Chondrocyte (in vitro differentiated cells): ENCODE data around the gene HOPX. TPM values are rescaled to one million over a fixed set of nuclear protein-coding genes. Genes with fewer than 3 reads are reported as not detected.
"Not testable (repeated sequence)": the region's sequence is repeated elsewhere in the genome, so short reads cannot be mapped to it uniquely, and the experiment has no call there.

ENCODE experiments used
- DNase-seq: peaks from one replicate; pipeline ENCODE4 v3.0.0; 2021; ENCODE audit warnings: mixed read lengths, low spot score
- H3K27ac Mint-ChIP-seq: one replicate; pipeline ENCODE4 v1.8.0; 2021; ENCODE audit warnings: mild to moderate bottlenecking, moderate library complexity, mixed read lengths; ENCODE audit not compliant: unreplicated experiment
- H3K27me3 Mint-ChIP-seq: 2 replicates; pipeline ENCODE4 v1.8.0; 2021; ENCODE audit warnings: low read depth, mixed read lengths
- H3K36me3 Mint-ChIP-seq: 2 replicates; pipeline ENCODE4 v1.8.0; 2021; ENCODE audit warnings: low read depth, mixed read lengths
- H3K4me1 Mint-ChIP-seq: 2 replicates; pipeline ENCODE4 v1.8.0; 2021; ENCODE audit warnings: low read depth, mild to moderate bottlenecking, mixed read lengths
- H3K4me3 Mint-ChIP-seq: one replicate; pipeline ENCODE4 v1.8.0; 2021; ENCODE audit warnings: mild to moderate bottlenecking, moderate library complexity, mixed read lengths; ENCODE audit not compliant: unreplicated experiment
- H3K9me3 Mint-ChIP-seq: 2 replicates; pipeline ENCODE4 v1.8.0; 2021; ENCODE audit warnings: low read depth, mixed read lengths
- total RNA-seq: library from RNA; stranded (reverse); gene quantifications from 3 replicates; pipeline ENCODE4 v1.2.1, GENCODE V29; 2021
- TF ChIP-seq, protein P1 (sequence below): fragments of 200-600 bp; sonication (generic); IDR thresholded peaks from 2 replicates; pipeline ENCODE4 v1.5.0; 2021; ENCODE audit warnings: antibody characterized with exemption, mild to moderate bottlenecking, moderate library complexity

Gene HOPX
- total RNA-seq, 1 donor from 2014 or later, result 2.7 TPM

DNA sequence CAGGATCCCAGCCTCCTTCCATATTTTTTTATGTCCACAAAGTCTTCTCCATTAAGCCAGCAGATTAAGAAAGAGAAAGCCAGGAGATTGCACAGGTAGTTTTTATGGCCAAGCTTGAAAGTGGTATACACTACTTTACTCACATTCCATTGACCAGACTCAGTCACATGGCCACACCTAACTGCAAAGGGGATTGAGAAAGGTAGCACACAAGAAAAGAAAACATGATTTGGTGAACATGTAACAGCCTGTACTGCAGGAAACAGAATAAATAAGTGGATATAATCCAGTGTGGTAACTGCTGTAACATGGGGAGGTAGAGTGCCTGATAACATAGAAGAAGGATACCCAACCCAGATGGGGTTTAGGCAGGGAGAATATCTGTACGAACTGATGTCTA lies 43.9 kb downstream of the HOPX start:
- H3K9me3 Mint-ChIP-seq, result peaks cover 4% of the 10 kb centered on the region
- TF ChIP-seq, protein P1, sequence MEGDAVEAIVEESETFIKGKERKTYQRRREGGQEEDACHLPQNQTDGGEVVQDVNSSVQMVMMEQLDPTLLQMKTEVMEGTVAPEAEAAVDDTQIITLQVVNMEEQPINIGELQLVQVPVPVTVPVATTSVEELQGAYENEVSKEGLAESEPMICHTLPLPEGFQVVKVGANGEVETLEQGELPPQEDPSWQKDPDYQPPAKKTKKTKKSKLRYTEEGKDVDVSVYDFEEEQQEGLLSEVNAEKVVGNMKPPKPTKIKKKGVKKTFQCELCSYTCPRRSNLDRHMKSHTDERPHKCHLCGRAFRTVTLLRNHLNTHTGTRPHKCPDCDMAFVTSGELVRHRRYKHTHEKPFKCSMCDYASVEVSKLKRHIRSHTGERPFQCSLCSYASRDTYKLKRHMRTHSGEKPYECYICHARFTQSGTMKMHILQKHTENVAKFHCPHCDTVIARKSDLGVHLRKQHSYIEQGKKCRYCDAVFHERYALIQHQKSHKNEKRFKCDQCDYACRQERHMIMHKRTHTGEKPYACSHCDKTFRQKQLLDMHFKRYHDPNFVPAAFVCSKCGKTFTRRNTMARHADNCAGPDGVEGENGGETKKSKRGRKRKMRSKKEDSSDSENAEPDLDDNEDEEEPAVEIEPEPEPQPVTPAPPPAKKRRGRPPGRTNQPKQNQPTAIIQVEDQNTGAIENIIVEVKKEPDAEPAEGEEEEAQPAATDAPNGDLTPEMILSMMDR, result no peak
- H3K27ac Mint-ChIP-seq, result no peak overlapping the region
- peaks cover 2% of the 10 kb centered on the region for H3K36me3 Mint-ChIP-seq
- DNase-seq, result no peak
- peaks cover 3% of the 10 kb centered on the region for H3K27me3 Mint-ChIP-seq
- H3K4me3 Mint-ChIP-seq, result no peak overlapping the region
- H3K4me1 Mint-ChIP-seq, result peaks cover 13% of the 10 kb centered on the region

DNA sequence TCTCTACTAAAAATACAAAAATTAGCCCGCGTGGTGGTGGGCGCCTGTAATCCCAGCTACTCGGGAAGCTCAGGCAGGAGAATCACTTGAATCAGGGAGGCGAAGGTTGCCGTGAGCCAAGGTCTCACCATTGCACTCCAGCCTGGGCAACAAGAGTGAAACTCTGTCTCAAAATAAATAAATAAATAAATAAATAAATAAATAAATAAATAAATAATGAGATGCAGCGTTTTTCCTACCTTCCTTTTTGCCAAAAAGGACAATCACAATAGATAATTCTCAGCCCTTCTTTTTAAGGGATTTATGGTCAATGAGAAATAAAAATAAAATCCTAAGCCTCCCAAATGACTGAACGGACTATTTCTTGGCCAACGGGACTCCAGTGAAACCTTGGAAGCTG lies 46.1 kb downstream of the HOPX start:
- H3K4me1 Mint-ChIP-seq, DNase-seq, H3K4me3 Mint-ChIP-seq, H3K36me3 Mint-ChIP-seq, H3K9me3 Mint-ChIP-seq, H3K27ac Mint-ChIP-seq, H3K27me3 Mint-ChIP-seq: not testable (repeated sequence)

DNA sequence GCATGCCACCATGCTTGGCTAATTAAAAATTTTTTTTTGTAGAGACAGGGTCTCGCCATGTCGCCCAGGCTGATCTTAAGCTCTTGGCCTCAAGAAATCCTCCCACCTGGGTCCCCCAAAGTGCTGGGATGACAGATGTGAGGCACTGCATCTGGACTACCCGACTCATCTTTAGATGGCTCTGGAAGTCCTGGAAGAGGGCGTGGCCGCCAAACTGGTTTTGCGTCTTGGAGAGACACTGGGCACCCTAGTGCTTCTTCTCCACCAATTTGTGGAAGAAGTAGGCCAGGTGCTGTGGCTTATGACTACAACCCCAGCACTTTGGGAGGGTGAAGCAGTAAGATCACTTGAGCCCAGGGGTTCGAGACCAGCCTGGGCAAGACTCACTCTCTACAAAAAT lies 47.6 kb downstream of the HOPX start:
- peaks cover 2% of the 10 kb centered on the region for H3K36me3 Mint-ChIP-seq
- TF ChIP-seq, protein P1, result no peak
- H3K4me3 Mint-ChIP-seq, result no peak overlapping the region
- no peak overlapping the region for H3K27ac Mint-ChIP-seq
- no peak for DNase-seq
- peaks cover 9% of the 10 kb centered on the region for H3K27me3 Mint-ChIP-seq
- peaks cover 9% of the 10 kb centered on the region for H3K9me3 Mint-ChIP-seq
- peaks cover 6% of the 10 kb centered on the region for H3K4me1 Mint-ChIP-seq

DNA sequence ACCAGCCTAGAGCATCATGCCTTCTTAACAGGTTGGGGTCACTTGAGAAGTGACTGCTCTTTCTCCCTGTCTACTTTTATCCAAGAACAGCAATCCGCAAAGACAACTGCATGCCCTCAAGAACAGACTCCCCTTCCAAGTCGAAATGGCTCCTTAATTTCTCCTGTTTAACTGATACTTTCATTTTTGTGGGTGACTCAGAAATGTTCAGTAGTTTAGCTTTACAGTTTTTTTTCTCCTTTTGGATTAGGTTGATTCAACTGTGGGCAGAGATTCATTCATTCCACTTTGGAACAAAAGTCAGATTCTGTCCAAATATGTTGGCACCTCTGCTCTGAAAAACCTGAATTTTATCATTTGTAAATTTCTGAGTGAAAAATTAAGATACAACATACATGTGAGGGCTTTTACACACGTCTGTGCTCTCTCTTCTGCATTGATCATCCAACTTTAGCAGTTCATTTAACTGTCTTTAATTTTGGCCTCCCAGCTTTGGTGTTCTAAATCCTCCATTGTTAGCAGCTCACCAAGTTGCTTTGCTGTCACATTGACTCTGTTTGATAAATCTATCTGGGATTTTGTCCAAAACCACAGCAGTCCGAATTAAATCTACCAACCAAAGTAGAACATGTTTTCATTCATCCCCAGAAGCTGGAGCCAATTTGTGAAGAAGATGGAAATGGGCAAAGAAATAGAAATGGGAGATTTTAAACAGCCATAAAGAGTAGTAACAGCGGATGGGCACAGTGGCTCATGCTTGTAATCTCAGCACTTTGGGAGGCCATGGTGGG lies 50.0 kb downstream of the HOPX start:
- peaks cover 11% of the 10 kb centered on the region for H3K9me3 Mint-ChIP-seq
- TF ChIP-seq, protein P1, result no peak
- H3K36me3 Mint-ChIP-seq, result peaks cover 4% of the 10 kb centered on the region
- peaks cover 9% of the 10 kb centered on the region for H3K4me1 Mint-ChIP-seq
- DNase-seq, result no peak
- no peak overlapping the region for H3K27ac Mint-ChIP-seq
- peaks cover 9% of the 10 kb centered on the region for H3K27me3 Mint-ChIP-seq
- no peak overlapping the region for H3K4me3 Mint-ChIP-seq

DNA sequence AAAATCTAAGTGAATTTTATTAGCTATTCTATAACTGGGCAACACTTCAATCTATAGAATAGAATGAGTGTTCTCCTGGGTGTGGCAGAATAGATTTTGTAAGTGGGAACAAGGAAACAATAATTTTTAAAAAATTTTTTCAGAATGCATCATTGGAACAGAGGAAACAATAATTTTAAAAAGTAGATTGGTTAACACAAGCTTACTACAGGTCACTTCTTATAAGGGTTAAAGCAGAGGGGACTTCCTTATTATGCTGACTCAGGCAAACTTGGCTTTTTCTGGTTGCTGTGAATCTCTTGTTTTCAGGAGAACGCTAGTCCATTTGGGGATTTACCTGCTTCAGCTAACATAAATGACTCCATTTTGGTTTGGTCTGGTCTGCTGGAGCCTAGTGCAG lies 52.5 kb downstream of the HOPX start:
- peaks cover 16% of the 10 kb centered on the region for H3K9me3 Mint-ChIP-seq

More for the DNA sequence above, 52.5 kb downstream of the HOPX start:
- H3K4me1 Mint-ChIP-seq, result peaks cover 9% of the 10 kb centered on the region
- H3K27me3 Mint-ChIP-seq, result peaks cover 12% of the 10 kb centered on the region
- H3K27ac Mint-ChIP-seq, result no peak overlapping the region
- DNase-seq, result no peak
- TF ChIP-seq, protein P1, result no peak
- no peak overlapping the region for H3K4me3 Mint-ChIP-seq
- H3K36me3 Mint-ChIP-seq, result peaks cover 7% of the 10 kb centered on the region
